Transverse colon (tissue), 4 donors: ENCODE data around the gene ANKRD65. TPM values are rescaled to one million over a fixed set of nuclear protein-coding genes. Genes with fewer than 3 reads are reported as not detected.
"Not testable (repeated sequence)": the region's sequence is repeated elsewhere in the genome, so short reads cannot be mapped to it uniquely, and the experiment has no call there.

Source experiments
- DNase-seq: peaks from one replicate; pipeline ENCODE4 v3.0.0-alpha.2; 2019
- H3K27ac ChIP-seq, 4 donors: fragments of 200-600 bp; sonication (generic); 2 replicates each; pipeline ENCODE4 v1.5.1; 2016 to 2018; ENCODE audit warnings: inconsistent platforms in 4 of 4
- H3K27me3 ChIP-seq: fragments of 200-600 bp; sonication (generic); 2 replicates; pipeline ENCODE4 v1.5.1; 2017; ENCODE audit warnings: inconsistent platforms
- H3K36me3 ChIP-seq, 4 donors: fragments of 200-600 bp; sonication (generic); 2 replicates each; pipeline ENCODE4 v1.5.1; 2017 to 2019; ENCODE audit warnings: inconsistent platforms in 4 of 4
- H3K4me1 ChIP-seq, 4 donors: fragments of 200-600 bp; sonication (generic); 2 replicates each; pipeline ENCODE4 v1.5.1; 2017 to 2020; ENCODE audit warnings: inconsistent platforms in 4 of 4
- H3K4me3 ChIP-seq, 4 donors: fragments of 200-600 bp; sonication (generic); 1 replicate in 1 of 4; 2 replicates in 3 of 4; pipeline versions ENCODE4 v1.5.1 to v1.6.1; 2017 to 2019; ENCODE audit warnings: inconsistent platforms in 4 of 4
- H3K9me3 ChIP-seq, 2 donors: fragments of 200-600 bp; sonication (generic); 2 replicates each; pipeline ENCODE4 v1.5.1; 2017 to 2019; ENCODE audit warnings: inconsistent platforms in 2 of 2
- CTCF ChIP-seq, 5 experiments: fragments of 200-600 bp in 3 of 5; fragments of 450-650 bp in 2 of 5; sonication (generic) in 3 of 5; IDR thresholded peaks; 1 replicate in 2 of 5; 2 replicates in 3 of 5; pipeline ENCODE4 v1.5.1; 2016 to 2017; ENCODE audit warnings: antibody characterized with exemption in 5 of 5, inconsistent platforms in 3 of 5, mild to moderate bottlenecking in 2 of 5, moderate library complexity in 1 of 5
- EP300 ChIP-seq: sonication (generic); formaldehyde crosslinking; IDR thresholded peaks from one replicate; pipeline ENCODE4 v1.6.1; 2017; ENCODE audit warnings: antibody characterized with exemption, low read depth
- POLR2A ChIP-seq: fragments of 450-650 bp; IDR thresholded peaks from one replicate; pipeline ENCODE4 v1.6.1; 2016; ENCODE audit warnings: antibody characterized with exemption, mild to moderate bottlenecking, moderate library complexity
- POLR2AphosphoS5 ChIP-seq, 3 donors: sonication (generic); formaldehyde crosslinking; IDR thresholded peaks; one replicate each; pipeline ENCODE4 v1.6.1; 2016; ENCODE audit warnings: antibody characterized with exemption in 3 of 3
- WGBS, 2 donors: methylation state at CpG; one replicate each; pipeline ENCODE4 v1.1.5; 2018; ENCODE audit warnings: low coverage in 1 of 2; 5-methylcytosine and 5-hydroxymethylcytosine counted together
- in situ Hi-C, 4 donors: fragments of 200-750 bp; cut with MboI; loops; one replicate each; pipeline versions ENCODE4 v1.15.0 to v1.15.1; 2017; ENCODE audit warnings: low sequenced_read_pairs in 3 of 4, low pct_ligation_motif_present in 1 of 4, low pct_unique_long_range_greater_than_20kb in 1 of 4
- intact Hi-C: fragments of 100-400 bp; cut with DNase I; formaldehyde crosslinking; loops from one replicate; pipeline ENCODE4 v1.15.1; 2023; ENCODE audit warnings: low total_unique reads
- total RNA-seq, 4 donors: library from RNA; depleted of rRNA; stranded (reverse); fragments of >200 nt; gene quantifications; one replicate each; pipeline ENCODE4 v1.1.0, GENCODE V29; 2016

Gene ANKRD65
- total RNA-seq, 4 donors from 2014 or later: 0.80 to 4.5 (median 1.9) TPM

- H3K27me3 ChIP-seq: no peaks in the 10 kb centered on the region
- no peak overlapping the region for H3K4me3 ChIP-seq
- TF ChIP-seq POLR2AphosphoS5 (IDR thresholded peaks at IDR 0.05) (no peak), POLR2A (no peak), EP300 (no peak), CTCF (IDR thresholded peaks at IDR 0.05) (no peak)
- H3K36me3 ChIP-seq: peaks cover 0 to 74% (median 39%) of the 10 kb centered on the region in 4 donors
- H3K9me3 ChIP-seq: no peaks in the 10 kb centered on the region
- H3K27ac ChIP-seq: no peak overlapping the region
- no peak for DNase-seq
- in situ Hi-C loops: no loop called here
- H3K4me1 ChIP-seq: no peaks in the 10 kb centered on the region
- WGBS, 2 donors: 96 to 100% methylated on average over 5 to 16 of the region's 16 CpGs
- intact Hi-C loops: no loop called here
Measured at GRCh38 chr1:1388078-1388472, 33.0 kb downstream of the ANKRD65 start.

GRCh38 chr1:1387098-1388077 is 33.7 kb downstream of the ANKRD65 start:
- intact Hi-C loops: no loop called here
- H3K36me3 ChIP-seq: peaks cover 0 to 67% (median 35%) of the 10 kb centered on the region in 4 donors

GRCh38 chr1:1385931-1386330 is 35.1 kb downstream of the ANKRD65 start:
- Histone ChIP-seq H3K4me3 (no peak overlapping the region), H3K4me1 (no peaks in the 10 kb centered on the region), H3K36me3 (peaks cover 0 to 53% (median 28%) of the 10 kb centered on the region in 4 donors), H3K27ac (no peak overlapping the region), H3K27me3 (no peaks in the 10 kb centered on the region), H3K9me3 (no peaks in the 10 kb centered on the region)
- no peak for DNase-seq
- in situ Hi-C loops (no loop called here), intact Hi-C loops (no loop called here)
- 80 to 88% methylated on average over 1 to 8 of the region's 8 CpGs for WGBS, 2 donors
- TF ChIP-seq EP300 (no peak), POLR2AphosphoS5 (IDR thresholded peaks at IDR 0.05) (no peak), POLR2A (no peak), CTCF (IDR thresholded peaks at IDR 0.05) (no peak)

More at GRCh38 chr1:1387098-1388077, 33.7 kb downstream of the ANKRD65 start:
- Histone ChIP-seq H3K9me3 (no peaks in the 10 kb centered on the region), H3K27me3 (no peaks in the 10 kb centered on the region), H3K4me3 (no peak overlapping the region), H3K4me1 (no peaks in the 10 kb centered on the region), H3K27ac (no peak overlapping the region)
- WGBS, 2 donors: 96% methylated on average over 49 of the region's 50 CpGs; no CpG with 5 or more reads in 1 of the 2 donors
- TF ChIP-seq EP300 (no peak), POLR2A (no peak), CTCF (IDR thresholded peaks at IDR 0.05) (no peak), POLR2AphosphoS5 (IDR thresholded peaks at IDR 0.05) (no peak)
- DNase-seq: no peak
- in situ Hi-C loops: no loop called here

- intact Hi-C loops, H3K9me3 ChIP-seq, H3K27ac ChIP-seq, DNase-seq, H3K4me1 ChIP-seq, H3K4me3 ChIP-seq, in situ Hi-C loops, H3K27me3 ChIP-seq: not testable (repeated sequence)
- WGBS, 2 donors: 95 to 100% methylated on average over 3 to 29 of the region's 29 CpGs
- H3K36me3 ChIP-seq: peaks cover 0 to 47% (median 23%) of the 10 kb centered on the region in 4 donors
Measured at GRCh38 chr1:1385339-1385738, 35.7 kb downstream of the ANKRD65 start.
